NCI-H345 (cell line): ENCODE measurements around the gene AMIGO2.
"Not testable (repeated sequence)": the region's sequence is repeated elsewhere in the genome, so short reads cannot be mapped to it uniquely, and the experiment has no call there.

Source experiments
- DNase-seq: peaks from one replicate; lab custom pipeline; 2025; lab: John Stamatoyannopoulos, UW

AMIGO2 gene, protein sequence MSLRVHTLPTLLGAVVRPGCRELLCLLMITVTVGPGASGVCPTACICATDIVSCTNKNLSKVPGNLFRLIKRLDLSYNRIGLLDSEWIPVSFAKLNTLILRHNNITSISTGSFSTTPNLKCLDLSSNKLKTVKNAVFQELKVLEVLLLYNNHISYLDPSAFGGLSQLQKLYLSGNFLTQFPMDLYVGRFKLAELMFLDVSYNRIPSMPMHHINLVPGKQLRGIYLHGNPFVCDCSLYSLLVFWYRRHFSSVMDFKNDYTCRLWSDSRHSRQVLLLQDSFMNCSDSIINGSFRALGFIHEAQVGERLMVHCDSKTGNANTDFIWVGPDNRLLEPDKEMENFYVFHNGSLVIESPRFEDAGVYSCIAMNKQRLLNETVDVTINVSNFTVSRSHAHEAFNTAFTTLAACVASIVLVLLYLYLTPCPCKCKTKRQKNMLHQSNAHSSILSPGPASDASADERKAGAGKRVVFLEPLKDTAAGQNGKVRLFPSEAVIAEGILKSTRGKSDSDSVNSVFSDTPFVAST

GRCh38 chr12:47079468-47079980 lies at the start of gene AMIGO2, which contains the start of gene PCED1B:
AMIGO2 (minus strand) TSS chr12:47079959; CDS start chr12:47079002, 957 bp downstream.
PCED1B (plus strand) TSS chr12:47079621; CDS start chr12:47235064, 155,443 bp downstream.
- DNase-seq: peak; percentile 15

- DNase-seq: no peak
Measured at GRCh38 chr12:47126246-47126645, 46.5 kb upstream of the AMIGO2 start.

- DNase-seq: no peak
Measured at GRCh38 chr12:47124451-47124850, 44.7 kb upstream of the AMIGO2 start.

DNA sequence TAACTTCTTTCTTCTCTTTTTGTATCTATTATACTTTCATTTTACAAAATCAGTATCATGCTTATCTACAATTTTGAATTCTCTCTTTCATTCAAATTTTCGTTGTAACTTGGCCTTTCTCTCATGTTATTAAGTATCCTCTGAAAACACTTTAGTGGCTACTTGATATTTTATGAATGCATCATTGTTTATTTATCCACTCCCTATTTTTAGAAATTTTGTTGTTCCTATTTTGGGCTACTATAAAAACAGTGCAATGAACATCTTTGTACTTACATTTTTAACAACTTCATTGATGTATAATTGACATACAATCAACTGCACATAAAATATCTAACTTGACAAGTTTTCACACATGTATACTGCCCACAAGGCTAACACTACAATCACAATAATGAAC lies 44.0 kb upstream of the AMIGO2 start:
- no peak for DNase-seq

GRCh38 chr12:47122602-47123001 lies 42.8 kb upstream of the AMIGO2 start:
- no peak for DNase-seq

GRCh38 chr12:47121146-47121545 lies 41.4 kb upstream of the AMIGO2 start:
- DNase-seq: no peak

- DNase-seq: no peak
Measured at GRCh38 chr12:47120736-47121135, 41.0 kb upstream of the AMIGO2 start.

- not testable (repeated sequence) for DNase-seq
Measured at GRCh38 chr12:47117305-47117704, 37.5 kb upstream of the AMIGO2 start.

DNA sequence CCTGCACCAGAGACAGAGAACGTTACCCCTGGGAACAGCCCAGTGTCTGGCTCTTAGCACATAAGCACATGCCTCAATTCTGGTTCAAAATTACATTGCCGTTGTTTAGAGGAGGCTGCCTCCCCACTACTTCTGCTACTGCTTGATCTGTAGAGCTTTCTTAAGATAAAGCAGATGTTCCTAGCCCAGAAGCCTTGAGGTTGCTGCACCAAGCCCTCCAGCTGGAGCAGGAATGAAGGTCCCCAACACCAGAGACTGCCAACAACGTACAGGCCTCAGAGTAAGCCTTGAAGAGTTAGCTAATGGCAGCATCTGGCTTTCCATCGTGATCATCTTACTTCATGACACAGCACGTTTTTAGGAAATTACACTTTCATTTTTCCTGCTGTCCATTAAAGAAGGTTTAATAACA lies 34.7 kb upstream of the AMIGO2 start:
- no peak for DNase-seq

DNA sequence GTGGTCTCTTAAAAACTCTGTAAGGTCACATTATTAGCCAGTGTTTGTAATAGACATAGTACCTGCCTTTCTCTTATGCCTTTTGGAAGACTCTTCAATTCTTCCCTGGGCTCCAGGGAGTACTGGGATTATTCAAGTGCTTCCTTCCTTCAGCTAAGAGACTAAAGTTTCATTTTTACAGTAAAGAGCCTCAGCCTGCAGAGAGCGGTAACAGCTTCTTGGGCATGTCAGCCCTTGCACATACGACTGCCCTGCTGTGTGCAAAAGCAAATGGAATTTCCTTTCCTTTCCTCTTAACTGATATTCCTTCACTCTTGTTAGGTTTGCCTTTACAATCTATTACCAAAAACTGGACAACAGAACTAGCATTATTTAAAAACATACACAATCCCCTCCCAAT lies 32.9 kb upstream of the AMIGO2 start:
- DNase-seq: no peak

DNA sequence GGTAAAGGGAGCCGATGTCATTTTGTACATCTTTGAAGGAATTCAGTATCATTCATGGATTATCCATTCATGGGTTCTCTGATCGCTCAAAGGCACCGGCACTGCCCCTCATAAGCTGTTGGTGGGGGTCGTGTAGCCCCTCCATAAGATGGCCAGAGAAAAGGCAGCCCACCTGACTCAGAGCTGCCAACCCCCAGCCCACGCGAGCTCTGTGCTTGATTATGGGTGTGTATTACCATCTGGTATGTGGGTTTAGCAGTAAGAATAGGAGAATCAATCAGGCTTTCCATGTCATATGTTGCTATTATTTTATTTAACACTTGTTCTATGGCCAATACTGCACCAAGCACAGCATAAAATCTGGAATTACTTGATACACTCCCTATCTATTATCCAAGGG lies 32.1 kb upstream of the AMIGO2 start:
- DNase-seq: no peak

DNA sequence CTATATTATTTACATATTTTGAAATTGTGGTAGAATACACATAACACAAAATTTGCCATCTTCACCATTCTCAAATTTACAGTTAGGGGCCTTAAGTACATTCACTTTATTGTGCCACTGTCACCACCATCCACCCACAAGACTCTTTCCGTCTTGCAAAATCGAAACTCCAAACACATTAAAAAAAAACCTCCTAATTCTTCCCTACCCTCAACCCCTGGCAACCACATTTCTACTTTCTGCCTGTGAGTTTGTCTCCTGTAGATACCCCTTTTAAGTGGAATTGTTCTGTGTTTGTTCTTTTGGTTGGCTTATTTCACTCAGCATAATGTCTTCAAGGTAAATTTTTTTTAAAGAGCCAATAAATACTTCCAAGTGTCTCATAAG lies 31.6 kb upstream of the AMIGO2 start:
- no peak for DNase-seq

DNA sequence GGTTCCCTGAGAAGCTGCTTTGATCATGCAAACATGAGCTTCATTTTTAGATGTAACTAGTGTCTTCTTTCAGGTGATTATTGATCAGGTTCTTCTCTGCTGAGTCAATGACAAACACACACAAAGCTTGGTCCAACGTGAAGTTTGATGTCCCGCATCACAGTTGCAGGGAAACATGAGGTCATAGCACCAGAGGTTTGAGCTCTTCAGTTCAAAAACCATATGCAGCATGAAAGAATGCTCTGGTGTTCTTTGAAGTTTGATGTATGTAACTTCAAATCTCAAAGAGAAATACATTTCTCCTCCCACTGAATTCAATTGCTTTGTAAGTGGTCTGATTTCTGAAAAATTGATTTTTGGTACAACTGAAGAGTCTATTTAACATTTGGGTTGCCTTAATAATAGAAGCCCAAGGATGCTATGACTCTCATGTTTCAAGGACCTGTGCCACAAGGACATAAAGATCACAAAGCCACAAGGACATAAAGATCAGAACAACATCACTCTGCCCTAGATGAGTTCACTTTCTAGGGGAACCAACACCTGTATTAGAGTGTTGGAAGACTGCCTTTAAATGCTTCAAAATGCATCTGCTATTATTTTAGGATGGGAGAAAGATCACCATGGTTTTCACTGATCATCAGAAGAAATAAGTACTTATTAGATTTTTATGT lies 31.1 kb upstream of the AMIGO2 start:
- DNase-seq: no peak

GRCh38 chr12:47110011-47110541 lies 30.3 kb upstream of the AMIGO2 start:
- no peak for DNase-seq

DNA sequence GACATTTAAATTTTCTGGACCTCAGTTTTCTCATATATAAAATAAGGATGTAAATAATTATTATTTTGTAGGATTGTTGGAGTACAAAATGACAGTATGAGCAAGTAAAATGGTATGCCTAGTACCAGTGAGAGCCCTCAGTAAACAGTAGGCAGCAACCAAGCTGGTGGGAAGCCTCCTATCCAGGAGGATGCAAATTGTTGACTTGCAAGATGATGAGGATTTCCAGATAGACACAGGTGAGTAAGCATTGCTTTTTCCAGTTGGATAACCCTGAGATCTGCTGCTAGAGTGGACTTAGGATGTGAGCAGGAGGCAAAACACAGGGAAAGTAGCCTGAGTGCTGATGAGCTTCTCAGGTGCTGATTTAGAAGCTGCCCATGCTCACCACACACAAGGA lies 28.2 kb upstream of the AMIGO2 start:
- DNase-seq: no peak

DNA sequence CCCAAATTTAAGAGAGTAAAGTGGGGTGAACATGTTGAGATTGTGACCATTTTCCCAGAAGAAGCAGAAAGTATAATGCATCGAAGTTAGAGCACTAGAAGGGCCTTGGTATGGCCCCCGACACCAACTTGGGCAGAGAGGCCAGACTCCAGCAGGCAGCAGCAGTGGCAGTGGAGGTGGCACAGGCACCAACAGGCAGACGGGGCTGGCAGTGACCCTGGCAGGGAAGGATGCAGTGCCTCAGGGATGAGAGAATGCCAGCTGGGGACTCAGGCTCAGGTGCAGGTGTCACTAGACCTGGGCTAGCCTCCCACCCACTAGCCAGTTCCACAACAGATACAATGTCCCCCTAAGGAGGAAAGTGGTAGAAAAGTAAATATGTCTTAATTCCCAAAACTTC lies 27.7 kb upstream of the AMIGO2 start:
- DNase-seq: no peak

DNA sequence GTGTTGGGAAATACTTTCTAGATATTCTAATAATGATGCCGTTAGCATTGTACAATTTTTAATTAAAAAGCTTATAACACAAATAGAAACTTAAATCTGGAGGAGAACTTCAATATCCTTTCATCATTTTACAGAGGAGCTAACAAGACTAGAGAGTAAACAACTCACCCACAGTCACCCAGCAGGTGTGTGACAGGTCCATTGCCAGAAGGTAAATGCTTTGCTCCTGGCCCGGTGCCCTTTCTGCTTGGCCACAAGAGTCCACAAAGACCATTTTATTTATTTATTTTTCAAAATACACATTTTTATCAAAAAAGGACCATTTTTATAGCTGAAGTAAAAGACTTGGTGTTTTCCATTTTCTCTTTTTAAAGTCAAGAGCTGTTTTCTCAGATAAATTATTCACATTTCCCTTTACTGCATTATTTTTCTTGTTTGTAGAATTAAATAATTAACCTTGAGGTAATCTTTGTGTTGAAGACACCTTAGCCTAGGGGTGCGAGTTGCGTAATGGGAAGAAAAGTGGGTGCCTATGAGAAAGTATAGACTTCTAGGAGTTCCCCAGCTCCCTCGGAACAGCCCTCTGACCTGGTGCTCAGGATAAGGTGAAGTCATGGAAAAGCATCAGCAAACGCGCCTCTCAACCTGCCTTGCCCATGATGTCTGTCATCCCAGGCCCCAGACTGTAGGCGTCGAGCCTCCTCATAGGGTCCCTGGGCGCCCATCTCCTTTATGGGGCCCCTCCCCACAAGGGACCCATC lies 26.3 kb upstream of the AMIGO2 start:
- peak; percentile 9 for DNase-seq

DNA sequence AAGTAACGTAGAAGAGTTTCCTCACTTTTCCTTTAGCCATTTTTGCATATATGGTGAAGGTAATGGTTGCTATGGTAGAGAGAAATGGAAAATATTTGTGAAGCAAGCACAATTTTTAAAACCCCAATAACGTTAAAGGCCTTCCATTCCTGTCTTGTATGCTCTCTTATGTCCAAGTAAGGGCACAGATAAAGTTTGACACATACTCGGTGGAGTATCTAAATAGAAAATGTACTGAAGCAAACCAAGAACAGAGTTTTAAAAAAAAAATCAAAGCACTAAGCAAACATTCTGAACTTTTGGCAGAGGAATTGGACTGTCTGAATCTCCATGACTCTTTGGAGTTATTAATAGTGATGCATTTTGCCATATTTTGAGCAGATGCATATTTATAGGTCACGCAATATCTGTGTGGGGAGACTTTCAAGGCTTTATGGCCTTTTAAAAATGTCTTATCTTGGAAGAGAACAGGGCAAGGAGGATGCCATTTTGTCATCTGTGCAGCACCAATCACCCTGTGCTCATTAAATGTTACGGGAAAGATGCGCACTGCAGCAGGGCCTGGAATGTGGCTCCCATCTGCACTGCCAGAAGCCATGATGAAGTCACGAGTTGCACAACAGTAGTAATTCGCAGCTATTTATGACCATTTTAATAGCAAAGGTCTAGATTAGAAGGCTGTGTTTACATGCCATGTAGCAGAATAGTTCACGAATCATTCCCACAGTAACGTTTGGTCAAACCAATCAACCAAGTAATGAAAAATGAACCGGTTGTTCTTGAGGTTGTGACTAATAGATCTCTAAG lies 23.3 kb upstream of the AMIGO2 start:
- no peak for DNase-seq

DNA sequence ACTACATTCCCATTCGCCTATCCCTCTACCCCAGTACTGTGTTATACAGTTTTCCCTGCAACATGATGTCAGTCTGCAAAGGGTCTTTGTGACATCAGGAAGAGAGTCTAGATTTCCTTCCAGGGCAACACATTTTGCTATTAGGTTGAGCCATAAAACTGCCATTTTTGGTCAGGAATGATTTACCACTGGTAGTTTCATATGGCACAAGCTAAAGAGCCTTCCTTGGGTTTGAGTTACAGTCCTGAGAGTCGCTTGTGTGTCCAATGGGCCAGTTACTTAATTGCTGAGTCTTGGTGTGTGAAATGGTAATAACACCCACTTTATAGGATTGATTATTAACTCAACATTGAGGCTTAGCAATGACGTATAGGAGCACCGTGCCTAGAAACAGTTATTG lies 22.6 kb upstream of the AMIGO2 start:
- DNase-seq: no peak

GRCh38 chr12:47100160-47100559 lies 20.4 kb upstream of the AMIGO2 start:
- DNase-seq: no peak

DNA sequence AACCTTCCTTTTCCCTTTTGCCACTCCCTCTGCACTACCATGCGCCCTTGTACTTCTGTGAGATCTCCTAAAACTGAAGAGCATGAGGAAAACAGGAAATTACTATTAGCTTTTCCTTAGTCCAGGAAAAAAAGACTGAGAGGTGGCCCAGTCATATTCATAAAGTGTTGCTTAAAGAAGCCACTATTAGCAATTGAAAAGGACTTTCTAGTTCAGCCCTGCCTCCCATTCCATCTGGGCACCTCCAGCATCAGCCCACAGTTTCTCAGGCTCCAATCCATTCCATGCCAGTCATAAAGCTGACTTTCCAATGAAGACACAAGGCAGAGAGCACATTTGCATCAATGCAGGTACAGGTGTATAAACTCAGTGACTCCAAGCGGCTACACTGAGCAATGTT lies 19.9 kb upstream of the AMIGO2 start:
- no peak for DNase-seq
